GM18498 (cell line): Measurements from ENCODE around the gene TLCD4.

ENCODE experiments used
- ATAC-seq: cut with Tn5 transposase; IDR thresholded peaks from one replicate; pipeline ENCODE4 v1.9.1; 2021; ENCODE audit warnings: mild to moderate bottlenecking, moderate library complexity; ENCODE audit not compliant: unreplicated experiment

Gene TLCD4

DNA sequence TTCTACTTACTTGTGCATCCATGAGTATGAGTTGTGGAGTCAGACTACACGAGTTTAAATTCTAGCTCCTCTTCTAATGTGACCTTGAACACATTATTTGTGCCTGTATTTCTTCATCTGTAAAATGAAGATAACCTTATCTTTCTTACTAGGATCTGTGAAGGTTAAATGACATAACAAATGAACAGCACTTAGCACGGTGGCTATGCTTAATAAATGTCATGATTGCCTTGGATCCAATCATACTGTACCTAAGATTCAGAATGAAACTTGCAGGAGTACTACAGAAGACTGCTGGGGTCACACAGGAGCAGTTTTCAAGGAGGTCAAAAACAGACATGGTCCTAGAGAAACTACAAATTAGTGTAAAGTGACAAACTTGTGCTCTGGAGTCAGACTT, 22.2 kb upstream of the TLCD4 start:
- ATAC-seq = no peak

DNA sequence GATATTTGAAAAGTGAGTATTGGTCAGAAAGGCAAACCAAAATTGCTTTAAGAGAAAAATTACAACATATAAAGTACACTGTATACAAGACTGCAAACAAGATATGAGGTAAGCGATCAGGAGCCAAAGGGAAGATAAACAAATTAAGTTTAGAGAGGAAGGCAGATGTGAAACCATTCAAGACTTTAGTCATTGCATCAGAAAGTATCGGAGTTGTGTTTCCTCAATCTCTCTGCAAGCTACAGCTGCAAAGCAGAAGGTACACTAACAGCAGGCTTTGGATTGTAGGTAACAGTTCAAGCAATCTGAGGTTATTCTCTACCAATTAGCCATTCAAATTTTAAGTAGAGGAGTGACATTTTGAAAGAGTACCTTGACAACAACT, 21.3 kb upstream of the TLCD4 start:
- ATAC-seq = peak; percentile 80

DNA sequence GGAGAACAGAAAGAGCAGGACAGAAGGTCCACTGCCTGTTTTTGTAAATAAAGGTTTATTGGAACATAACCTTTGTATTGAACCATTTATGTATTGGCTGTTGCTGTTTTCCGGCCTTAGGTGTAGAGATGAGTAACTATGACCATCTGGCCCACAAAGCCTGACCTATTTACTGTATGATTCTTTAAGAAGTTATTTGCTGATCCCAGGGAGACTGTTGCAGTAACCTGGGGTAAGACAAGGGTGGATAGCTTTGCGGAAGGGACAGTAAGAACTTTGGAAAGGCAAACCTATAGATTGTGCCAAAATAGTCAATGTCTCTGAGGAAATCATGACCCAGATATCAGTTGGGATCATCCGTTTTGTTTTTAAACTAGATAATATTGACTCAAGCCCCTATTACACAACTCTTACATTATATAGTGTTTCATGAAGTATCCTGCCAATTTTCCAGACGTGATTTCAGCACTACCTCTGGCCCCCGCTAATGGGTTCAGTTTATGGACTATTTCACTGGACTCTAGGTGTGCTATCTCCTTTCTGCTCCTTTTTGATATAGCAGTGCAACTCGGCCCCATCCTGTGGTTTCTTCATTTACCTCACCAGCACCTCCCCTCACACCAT, 20.8 kb upstream of the TLCD4 start:
- peak; percentile 21 for ATAC-seq

DNA sequence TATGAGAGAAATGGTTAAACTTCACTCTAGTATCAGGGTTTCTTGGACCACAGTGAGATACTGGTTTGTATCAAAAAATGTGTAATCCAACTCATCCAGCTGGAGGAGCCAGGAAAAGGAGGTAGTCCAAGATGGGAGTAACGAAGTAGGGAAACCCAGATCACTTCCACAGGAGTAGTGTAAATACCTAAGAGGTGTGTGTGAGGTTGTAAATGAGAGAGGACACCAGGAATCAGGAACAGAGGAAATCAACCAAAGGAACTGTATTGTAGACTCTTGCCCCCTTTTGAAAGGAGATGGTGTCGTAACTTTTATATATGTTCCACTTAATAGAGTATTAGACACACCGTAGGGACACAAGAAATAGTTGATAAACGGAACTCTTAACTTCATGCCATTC, 19.7 kb upstream of the TLCD4 start:
- ATAC-seq = no peak

DNA sequence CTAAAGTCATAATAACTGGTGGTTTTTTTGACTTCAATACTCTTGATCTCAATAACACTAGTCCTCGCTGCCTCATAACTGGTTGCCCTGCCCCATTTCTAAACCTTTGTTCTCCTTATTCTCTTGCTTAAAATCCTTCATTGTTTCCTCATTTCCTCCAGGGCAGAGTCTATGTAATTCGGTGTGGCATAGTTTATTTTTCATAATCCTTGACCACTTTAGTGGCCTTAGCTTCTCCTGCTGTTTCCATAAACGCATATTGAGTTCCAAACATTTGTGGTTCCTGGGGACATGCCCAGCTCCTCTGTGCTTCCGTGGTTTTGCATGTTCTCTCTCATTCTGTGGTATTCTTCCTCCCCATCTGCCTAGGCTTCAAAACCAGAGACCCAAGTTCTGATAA, 19.0 kb upstream of the TLCD4 start:
- no peak for ATAC-seq

DNA sequence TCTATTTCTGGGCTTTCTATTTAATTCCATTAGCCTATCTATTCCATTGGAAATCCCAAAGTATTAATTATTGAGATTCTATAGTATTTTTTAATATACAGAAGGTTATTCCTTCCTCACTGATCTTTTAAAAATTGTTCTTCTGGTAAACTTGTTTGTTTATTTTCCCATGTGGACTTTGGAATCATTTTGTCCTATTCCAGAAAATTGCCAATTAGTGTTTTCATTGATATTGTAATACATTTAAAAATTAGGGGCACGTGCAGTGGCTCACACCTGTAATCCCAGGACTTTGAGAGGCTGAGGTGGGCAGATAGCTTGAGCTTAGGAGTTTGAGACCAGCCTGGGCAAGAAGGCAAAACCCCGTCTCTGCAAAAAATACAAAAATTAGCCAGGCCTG, 8.4 kb upstream of the TLCD4 start:
- ATAC-seq = no peak

DNA sequence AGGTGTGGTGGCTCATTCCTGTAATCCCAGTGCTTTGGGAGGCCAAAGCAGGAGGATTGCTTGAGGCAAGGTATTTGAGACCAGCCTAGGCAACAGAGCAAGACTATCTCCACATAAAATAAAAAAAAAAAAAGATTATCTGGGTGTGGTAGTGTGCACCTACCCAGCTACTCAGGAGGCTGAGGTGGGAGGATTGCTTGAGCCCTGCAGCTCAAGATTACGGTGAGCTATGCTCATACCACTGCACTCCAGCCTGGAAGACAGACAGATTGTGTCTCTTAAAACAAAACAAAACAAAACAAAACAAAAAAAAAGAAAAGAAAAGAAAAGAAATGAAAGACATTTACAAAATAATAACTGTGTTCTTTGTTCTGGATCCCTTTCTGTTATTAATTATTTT, 6.1 kb upstream of the TLCD4 start:
- no peak for ATAC-seq

DNA sequence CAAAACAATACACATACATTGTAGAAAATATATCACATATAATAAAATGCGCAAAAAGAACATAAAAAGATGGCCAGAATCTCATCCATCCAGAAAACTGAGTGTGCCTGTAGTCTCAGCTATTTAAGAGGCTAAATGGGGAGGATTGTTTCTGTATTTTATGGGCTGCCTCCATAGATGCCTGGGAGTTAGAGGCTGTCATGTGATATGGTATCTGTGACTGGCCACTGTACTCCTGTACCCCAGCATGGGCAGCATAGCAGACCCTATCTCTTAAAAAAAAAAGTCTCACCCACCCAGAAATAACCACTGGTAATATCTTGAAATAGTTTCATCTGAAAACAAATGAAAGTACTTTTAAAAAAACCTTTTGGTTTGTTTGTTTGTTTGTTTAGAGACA, 3.5 kb upstream of the TLCD4 start:
- no peak for ATAC-seq

DNA sequence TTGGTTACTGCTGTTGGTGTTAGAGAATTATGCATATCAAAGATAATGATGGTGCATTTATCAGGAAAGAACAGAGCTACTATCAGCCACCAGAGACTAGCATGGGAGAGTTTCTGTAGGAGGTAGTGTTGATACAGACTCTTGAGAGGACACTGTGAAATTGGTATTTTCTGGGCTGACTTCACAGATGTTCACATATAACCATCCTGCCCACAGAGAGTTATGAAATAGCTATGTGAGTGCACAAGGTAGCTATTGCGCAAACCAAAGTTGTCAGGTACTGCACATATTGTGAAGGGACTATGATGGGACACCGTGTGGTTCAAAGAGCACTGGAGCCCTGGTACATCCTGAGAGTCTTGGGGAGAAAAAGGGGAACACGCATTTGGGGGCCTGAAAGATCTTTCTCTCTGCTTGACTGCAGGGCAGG, 1.4 kb upstream of the TLCD4 start:
- no peak for ATAC-seq

DNA sequence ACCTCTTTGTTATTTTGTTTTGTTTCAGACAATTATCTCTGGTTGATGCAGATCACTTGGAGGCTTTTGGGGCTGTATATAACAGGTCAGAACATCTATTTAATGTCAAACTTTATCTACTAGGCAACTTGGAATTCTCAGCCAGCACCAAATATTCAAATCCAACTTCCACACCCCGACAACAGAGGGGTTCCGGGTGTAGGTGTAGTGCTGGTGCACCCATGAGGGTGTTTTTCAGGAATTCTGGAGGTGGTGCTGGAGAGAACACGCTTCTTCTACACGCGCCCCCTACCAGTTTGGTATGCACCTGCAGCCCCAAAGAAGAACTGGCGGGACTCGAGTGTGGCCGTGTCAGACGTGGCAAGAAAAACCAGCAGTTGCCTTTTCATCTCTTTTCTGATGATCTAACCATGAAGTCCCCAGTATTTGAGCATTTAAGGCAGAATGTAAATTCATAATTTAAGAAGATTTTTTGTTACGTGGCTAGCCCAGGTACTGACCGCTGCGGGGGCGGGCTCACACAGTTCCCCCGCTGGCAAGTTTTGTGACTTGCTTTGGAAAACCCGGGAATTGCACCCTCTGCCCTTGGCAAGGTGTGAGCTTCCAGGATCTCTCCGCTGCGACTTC, 462 bp upstream of the TLCD4 start:
- peak; percentile 51 for ATAC-seq

DNA sequence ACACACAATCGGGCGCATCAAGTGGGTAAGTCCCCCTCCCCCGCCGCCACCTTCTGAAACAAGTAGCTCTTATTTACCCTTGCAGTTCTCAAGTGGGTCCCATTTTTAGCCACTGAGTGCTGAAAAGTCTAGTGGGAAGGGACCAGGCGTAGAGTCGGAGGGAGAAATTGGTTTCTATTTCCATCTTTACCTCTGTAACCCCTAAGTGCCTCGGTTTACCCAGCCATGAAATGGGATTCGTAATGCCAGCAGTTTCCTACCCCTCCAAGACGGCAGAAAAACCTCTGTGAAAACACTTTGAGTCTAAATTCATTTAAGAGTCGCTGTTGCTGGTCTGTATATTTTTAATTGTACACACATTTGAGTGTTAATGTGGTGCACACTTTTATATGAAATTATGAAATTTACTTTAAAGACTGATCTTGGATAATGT, 928 bp downstream of the TLCD4 start:
- ATAC-seq = no peak

DNA sequence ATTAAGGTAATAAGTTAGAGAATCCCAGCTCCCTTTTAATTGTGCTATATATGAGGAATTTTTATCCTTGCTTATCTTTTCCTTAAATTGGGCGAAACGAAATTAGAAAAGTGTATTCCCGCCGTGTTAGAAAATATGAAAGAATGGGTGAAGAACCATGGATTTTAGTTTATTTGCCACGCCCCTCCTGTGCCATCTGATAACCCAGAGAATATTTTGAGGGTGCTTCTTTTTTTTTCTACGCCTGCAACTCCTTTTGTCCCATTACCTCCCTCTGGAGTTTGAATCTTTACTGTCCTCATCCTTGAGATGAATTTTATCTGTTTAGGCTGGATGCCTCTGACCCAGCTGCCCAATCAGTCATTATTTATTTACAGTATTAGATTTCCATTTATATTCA, 1.6 kb downstream of the TLCD4 start:
- ATAC-seq = no peak

DNA sequence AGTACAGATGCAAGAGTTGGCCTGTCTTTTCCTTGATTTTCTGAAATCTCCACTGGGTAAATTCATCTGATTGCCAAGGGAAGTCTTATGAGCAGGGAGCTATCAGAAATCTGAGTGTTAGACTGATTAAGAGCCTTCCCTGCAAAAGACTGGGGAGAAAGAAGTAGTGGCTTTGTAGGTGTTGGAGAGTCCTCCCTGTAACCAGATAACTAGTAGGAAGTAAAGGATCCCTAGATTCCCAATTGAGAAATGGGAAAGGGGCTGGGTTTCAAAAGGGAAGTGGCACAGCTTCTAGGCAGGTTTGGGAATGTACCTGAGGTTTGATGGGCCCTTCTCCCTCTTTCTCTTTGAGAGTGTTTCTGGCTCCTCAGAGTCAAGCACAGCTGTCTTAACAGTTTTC, 2.1 kb downstream of the TLCD4 start:
- ATAC-seq = no peak

DNA sequence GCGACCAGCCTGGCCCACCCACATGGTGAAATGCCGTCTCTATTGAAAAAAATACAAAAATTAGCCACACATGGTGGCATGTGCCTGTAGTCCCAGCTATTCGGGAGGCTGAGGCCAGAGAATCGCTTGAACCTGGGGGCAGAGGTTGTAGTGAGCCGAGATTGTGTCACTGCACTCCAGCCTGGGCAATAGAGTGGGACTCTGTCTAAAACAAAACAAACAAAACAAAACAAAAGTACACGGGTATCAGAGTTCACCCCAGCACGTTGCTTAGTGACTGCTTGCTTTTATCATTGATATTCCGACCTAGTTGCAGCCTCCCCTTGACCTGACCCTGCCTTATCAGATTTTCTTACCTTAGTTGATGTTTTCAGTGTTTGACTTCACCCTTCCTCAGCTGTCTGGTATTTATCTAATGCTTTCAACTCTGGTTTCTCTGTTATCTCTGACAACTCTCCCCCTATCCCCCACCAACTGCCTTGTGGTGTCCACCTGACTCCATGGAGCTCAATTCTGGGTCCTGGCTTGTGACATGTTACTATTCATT, 5.1 kb downstream of the TLCD4 start:
- ATAC-seq = no peak

DNA sequence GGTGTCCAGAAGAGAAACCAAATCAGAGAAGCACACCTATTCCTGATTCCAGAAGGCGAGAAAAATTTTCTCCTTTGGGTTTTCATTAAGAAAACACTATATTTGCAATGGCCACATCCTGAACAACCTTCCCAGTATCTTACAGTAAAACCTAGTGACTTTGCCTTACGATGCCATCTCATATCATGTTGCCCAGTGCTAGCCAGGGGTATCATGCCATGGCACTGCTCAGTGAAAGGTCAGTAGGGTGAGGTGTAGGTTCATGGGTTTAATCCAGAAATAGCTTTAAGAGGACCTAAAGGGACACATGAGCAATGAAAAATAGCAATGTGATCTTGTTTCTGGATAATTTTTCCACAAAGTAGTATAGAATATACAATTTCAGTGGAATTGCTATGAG, 7.2 kb downstream of the TLCD4 start:
- ATAC-seq = no peak

DNA sequence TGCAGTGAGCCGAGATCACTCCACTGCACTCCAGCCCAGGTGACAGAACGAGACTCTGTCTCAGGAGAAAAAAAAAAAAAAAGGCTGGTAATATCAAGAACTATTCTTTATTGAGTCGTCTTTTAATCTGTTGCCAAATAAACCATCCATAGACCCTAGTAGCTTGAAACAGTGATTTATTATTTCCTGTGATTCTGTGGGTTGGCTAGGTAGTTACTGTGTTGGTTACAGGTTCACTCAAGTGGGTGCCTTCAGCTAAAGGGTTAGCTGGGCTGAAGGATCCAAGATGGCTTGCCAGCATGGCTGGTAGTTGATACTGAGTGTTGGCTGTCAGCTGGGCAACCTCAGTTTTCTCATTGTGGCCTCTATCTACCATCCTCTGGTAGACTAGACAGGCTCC, 9.2 kb downstream of the TLCD4 start:
- ATAC-seq = no peak

DNA sequence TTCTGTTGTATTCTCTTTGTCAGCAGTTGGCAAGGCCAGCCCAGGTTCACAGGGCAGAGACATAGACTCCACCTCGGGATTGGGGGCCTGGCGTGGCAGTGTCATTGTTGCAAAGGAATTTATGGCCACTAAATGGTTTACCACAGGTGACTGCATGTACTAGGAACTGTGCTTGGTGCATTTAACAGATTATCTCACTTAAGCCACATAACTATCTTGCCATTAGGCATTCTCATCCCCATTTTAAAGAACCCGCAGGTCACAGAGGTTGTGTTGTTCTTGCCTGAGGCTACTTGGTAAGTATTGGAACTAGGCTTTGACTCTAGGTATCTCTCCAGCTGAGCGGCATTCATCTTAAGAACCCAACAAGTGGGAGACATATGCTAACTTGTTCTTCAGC, 9.7 kb downstream of the TLCD4 start:
- ATAC-seq = no peak

DNA sequence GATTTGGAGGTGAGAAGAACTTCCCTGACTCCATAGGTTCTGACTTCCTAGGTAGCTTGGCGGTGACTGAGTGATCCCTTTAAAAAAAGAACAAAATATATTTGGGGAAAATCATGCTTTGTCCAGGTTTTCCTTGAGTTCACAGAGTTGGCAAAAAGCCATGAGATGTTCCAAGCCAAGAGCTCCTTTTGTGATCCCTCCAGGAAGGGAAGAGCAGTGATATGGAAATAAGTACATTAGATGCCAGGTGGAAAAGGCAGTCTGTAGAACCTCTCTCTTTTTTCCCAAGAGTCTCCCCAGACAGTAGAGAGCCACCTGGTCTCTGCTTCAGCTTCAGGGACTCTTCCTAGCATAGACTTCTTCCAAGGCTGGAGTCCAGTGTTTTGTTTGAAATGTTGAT, 10.2 kb downstream of the TLCD4 start:
- no peak for ATAC-seq

DNA sequence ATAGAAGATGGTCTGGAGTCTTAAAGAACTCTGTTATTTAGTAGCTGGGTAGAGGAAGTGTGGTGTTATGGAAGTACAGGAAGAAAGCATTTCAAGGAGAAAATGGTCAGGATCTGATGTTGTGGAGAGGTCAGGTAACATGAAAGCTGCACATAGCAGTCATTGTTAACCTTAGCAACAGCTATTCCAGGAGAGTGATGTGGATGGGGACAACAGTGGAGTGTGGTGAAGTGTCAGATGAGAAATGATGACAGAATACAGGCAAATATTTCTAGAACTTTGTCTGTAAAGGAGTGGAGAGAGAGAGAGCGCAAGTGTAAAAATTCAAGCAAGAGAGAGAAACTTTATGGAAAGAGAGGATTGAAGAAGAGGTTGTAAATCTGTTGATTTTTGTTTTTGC, 15.6 kb downstream of the TLCD4 start:
- ATAC-seq = no peak

DNA sequence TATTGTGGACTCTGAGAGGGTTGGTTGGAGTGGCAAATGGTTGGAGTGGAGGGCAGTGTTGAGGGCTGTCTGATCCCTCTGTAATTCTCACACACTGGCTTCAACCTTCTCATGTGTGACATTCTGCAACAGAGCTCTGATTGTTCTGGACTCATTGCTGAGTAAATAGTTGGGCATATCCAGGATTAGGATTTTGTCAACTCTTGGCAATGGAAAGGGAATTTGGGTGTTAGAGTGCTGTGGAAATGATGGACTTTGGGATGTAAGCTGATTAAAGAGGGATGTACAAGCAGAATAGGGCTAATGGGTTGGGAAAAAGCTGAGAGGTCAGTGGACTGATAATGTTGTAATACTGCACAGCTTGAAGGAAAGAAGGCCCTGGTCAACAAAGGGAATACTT, 16.5 kb downstream of the TLCD4 start:
- no peak for ATAC-seq

DNA sequence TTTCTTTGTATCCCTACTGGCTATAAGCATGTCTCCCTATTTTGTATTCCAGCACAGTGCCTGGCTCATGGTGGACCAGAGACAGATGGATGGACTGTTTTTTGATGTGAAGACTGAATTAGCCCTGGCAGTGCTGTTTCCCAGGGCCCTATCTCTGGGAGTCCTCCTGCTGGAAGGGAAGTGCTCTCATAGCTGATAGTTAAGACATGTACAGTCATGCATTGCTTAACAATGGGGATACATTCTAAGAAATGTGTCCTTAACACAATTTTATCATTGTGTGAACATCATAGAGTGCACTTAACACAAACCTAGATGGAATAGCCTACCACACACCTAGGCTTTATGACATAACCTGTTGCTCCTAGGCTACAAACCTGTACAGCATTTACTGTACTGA, 21.1 kb downstream of the TLCD4 start:
- no peak for ATAC-seq

DNA sequence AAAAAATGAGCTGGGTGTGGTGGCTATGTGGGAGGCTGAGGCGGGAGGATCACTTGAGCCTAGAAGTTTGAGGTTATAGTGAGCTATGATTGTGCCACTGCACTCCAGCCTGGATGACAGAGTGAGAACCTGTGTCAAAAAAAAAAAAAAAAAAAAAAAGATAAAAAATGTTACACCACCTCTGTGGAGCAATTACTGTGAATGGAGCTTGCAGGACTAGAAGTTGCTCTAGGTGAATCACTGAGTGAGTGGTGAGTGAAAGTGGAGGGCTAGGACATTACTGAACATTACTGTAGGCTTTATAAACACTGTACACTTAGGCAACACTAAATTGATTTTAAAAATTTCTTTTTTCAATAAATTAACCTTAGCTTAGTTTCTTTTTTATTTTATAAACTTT, 21.9 kb downstream of the TLCD4 start:
- ATAC-seq = no peak

DNA sequence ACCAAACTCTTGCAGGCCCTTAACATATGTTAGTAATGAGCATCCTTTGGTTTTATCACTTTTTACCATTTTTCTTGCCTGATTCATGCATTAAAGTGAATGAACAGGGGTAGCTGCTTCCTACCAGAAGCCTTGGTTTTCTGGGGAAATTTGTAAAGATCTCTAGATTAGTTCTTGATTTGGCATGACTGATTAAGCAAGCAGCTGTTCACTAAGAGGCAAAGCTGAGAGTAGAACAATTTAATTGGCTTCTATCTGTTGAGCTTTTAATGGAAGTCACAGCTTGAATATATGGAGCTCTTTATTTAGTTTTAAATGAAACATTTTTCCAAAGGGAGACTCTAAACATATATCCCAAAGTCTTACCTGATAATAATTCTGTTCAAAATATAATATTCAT, 23.6 kb downstream of the TLCD4 start:
- no peak for ATAC-seq
